ENCODE measurements around the gene TRIP4. TPM values are rescaled to one million over a fixed set of nuclear protein-coding genes. Genes with fewer than 3 reads are reported as not detected.
A peak's percentile ranks its signal among the peaks of the same experiment; 100 is the strongest.

The TRIP4 gene
- total and polyA plus RNA-seq, 2 donors (not counting 3 experiments of a cell fraction or from before 2014, with no cell fraction given) = 10.9 to 31.1 TPM

GRCh38 chr15:64426845-64427465, 39.3 kb downstream of the TRIP4 start:
- H3K27ac ChIP-seq (ENCODE audit: insufficient read depth, low read depth, low read length) = no peak overlapping the region
- CTCF ChIA-PET = interaction anchor here (0.7 to 4.7 kb wide), 24 partner anchors 9 to 301 kb away, joined by 3 to 92 read pairs (median 4); partner anchors contain the start of genes TRIP4 and ZNF609
- TF ChIP-seq MAX (IDR thresholded peaks at IDR 0.05; ENCODE audit: insufficient read depth, insufficient read length) (no peak), EZH2 (IDR thresholded peaks at IDR 0.05; ENCODE audit: borderline replicate concordance, low read depth, low read length, severe bottlenecking) (no peak), JUN (IDR thresholded peaks at IDR 0.05; ENCODE audit: borderline replicate concordance, insufficient read depth, insufficient read length, low read depth) (no peak), CTCF (IDR thresholded peaks at IDR 0.05; ENCODE audit: extremely low read depth in 1 of 2, insufficient read depth in 1 of 2, low read depth in 1 of 2, low read length in 2 of 2) (no peak), POLR2AphosphoS5 (IDR thresholded peaks at IDR 0.05; ENCODE audit: insufficient read depth, low read depth, low read length) (no peak), MYC (IDR thresholded peaks at IDR 0.05; ENCODE audit: low read depth, low read length) (no peak), POLR2A (IDR thresholded peaks at IDR 0.05; ENCODE audit: low read depth, low read length) (no peak), GATA2 (IDR thresholded peaks at IDR 0.05; ENCODE audit: insufficient read depth, insufficient read length, low read depth, low read length) (no peak), FOS (IDR thresholded peaks at IDR 0.05; ENCODE audit: borderline replicate concordance, insufficient read depth, low read length) (no peak)
- BruUV-seq (replicated peaks) = no TSS peak
- H3K4me3 ChIP-seq (replicated peaks in 1 of 3; ENCODE audit: insufficient read depth in 1 of 3, low read depth in 1 of 3, low read length in 3 of 3) = no peak overlapping the region
- H3K27me3 ChIP-seq (ENCODE audit: control insufficient read depth in 2 of 2, insufficient read depth in 2 of 2, low read length in 2 of 2) = no peaks in the 10 kb centered on the region
- peaks cover 2% of the 10 kb centered on the region for H3K4me1 ChIP-seq (ENCODE audit: control insufficient read depth, extremely low read depth, insufficient read depth, low read length)
- peaks cover 4 to 10% of the 10 kb centered on the region in 2 experiments for H3K36me3 ChIP-seq (ENCODE audit: control insufficient read depth in 2 of 2, extremely low read depth in 1 of 2, insufficient read depth in 2 of 2, low read length in 2 of 2)
- DNase-seq (ENCODE audit: low read depth, low spot score) (peak; percentile 74), FAIRE-seq (peak; percentile 87)
- intact Hi-C loops (cut with micrococcal nuclease) (loop anchor here (1.0 to 2.0 kb wide), 4 partner anchors 34 to 301 kb away; partner anchors contain the start of gene ZNF609), dilution Hi-C loops (cut with MboI; ENCODE audit: extremely low pct_ligation_motif_present, low sequenced_read_pairs) (no loop called here)
- no peaks in the 10 kb centered on the region for H4K20me1 ChIP-seq (replicated peaks; ENCODE audit: control insufficient read depth, extremely low read depth, insufficient read depth, low read length)
- no peak overlapping the region for H3K4me2 ChIP-seq (ENCODE audit: insufficient read depth, low read length)
- H3K9me1 ChIP-seq (replicated peaks; ENCODE audit: control insufficient read depth, extremely low read depth, insufficient read depth, low read length) = no peaks in the 10 kb centered on the region
- H3K9me3 ChIP-seq (replicated peaks; ENCODE audit: control insufficient read depth, insufficient read depth, low read length) = no peaks in the 10 kb centered on the region
- H3K79me2 ChIP-seq (ENCODE audit: control insufficient read depth, insufficient read depth, low read length) = no peaks in the 10 kb centered on the region
- no peak overlapping the region for H2AFZ ChIP-seq (ENCODE audit: low read depth, low read length)
- POLR2A ChIA-PET = no interaction called here
- no peak overlapping the region for H3K9ac ChIP-seq (replicated peaks; ENCODE audit: extremely low read depth, insufficient read depth, low read length)

Data from endothelial cell of umbilical vein (primary cell).